ENCODE data around the gene KANK4. TPM values are rescaled to one million over a fixed set of nuclear protein-coding genes. Genes with fewer than 3 reads are reported as not detected.

Gene KANK4
- total RNA-seq, 1 donor from 2014 or later, result 1.0 TPM

- Mint-ChIP-seq H3K4me1 (ENCODE audit: low read depth) (peaks cover 37% of the 10 kb centered on the region), H3K4me3 (ENCODE audit: low read depth) (no peak overlapping the region), H3K27me3 (peaks cover 10% of the 10 kb centered on the region), H3K9me3 (ENCODE audit: low read depth) (peaks cover 7% of the 10 kb centered on the region), H3K36me3 (ENCODE audit: insufficient read depth) (peaks cover 4% of the 10 kb centered on the region), H3K27ac (no peak overlapping the region)
- DNase-seq (ENCODE audit: low spot score, unreplicated experiment), result no peak
- no peak for TF ChIP-seq CTCF (IDR thresholded peaks at IDR 0.05; ENCODE audit: unreplicated experiment)
Measured at GRCh38 chr1:62280960-62281465, 38.2 kb downstream of the KANK4 start.

- Mint-ChIP-seq H3K4me1 (ENCODE audit: low read depth) (peaks cover 30% of the 10 kb centered on the region), H3K27me3 (peaks cover 3% of the 10 kb centered on the region), H3K27ac (peak overlapping the region; percentile 80), H3K36me3 (ENCODE audit: insufficient read depth) (peaks cover 4% of the 10 kb centered on the region), H3K9me3 (ENCODE audit: low read depth) (peaks cover 7% of the 10 kb centered on the region), H3K4me3 (ENCODE audit: low read depth) (no peak overlapping the region)
- no peak for DNase-seq (ENCODE audit: low spot score, unreplicated experiment)
- no peak for TF ChIP-seq CTCF (IDR thresholded peaks at IDR 0.05; ENCODE audit: unreplicated experiment)
Measured at GRCh38 chr1:62280150-62280549, 39.1 kb downstream of the KANK4 start.

GRCh38 chr1:62276791-62277190, 42.4 kb downstream of the KANK4 start:
- TF ChIP-seq CTCF (IDR thresholded peaks at IDR 0.05; ENCODE audit: unreplicated experiment), result no peak
- no peak for DNase-seq (ENCODE audit: low spot score, unreplicated experiment)
- peaks cover 18% of the 10 kb centered on the region for H3K4me1 Mint-ChIP-seq (ENCODE audit: low read depth)
- H3K9me3 Mint-ChIP-seq (ENCODE audit: low read depth), result peaks cover 7% of the 10 kb centered on the region
- H3K27ac Mint-ChIP-seq, result no peak overlapping the region
- no peak overlapping the region for H3K4me3 Mint-ChIP-seq (ENCODE audit: low read depth)
- no peaks in the 10 kb centered on the region for H3K27me3 Mint-ChIP-seq
- peaks cover 4% of the 10 kb centered on the region for H3K36me3 Mint-ChIP-seq (ENCODE audit: insufficient read depth)

GRCh38 chr1:62274496-62275485, 44.4 kb downstream of the KANK4 start:
- H3K36me3 Mint-ChIP-seq (ENCODE audit: insufficient read depth), result peaks cover 3% of the 10 kb centered on the region

More at GRCh38 chr1:62274496-62275485, 44.4 kb downstream of the KANK4 start:
- no peak overlapping the region for H3K27ac Mint-ChIP-seq
- peaks cover 3% of the 10 kb centered on the region for H3K27me3 Mint-ChIP-seq
- TF ChIP-seq CTCF (IDR thresholded peaks at IDR 0.05; ENCODE audit: unreplicated experiment), result no peak
- no peak for DNase-seq (ENCODE audit: low spot score, unreplicated experiment)
- H3K9me3 Mint-ChIP-seq (ENCODE audit: low read depth), result peaks cover 4% of the 10 kb centered on the region
- peaks cover 16% of the 10 kb centered on the region for H3K4me1 Mint-ChIP-seq (ENCODE audit: low read depth)
- H3K4me3 Mint-ChIP-seq (ENCODE audit: low read depth), result no peak overlapping the region

Data from progenitor cell of endocrine pancreas (in vitro differentiated cells).